HG02763 (cell line): Measurements from ENCODE around the gene AGRP.
"Not testable (repeated sequence)": the region's sequence is repeated elsewhere in the genome, so short reads cannot be mapped to it uniquely, and the experiment has no call there.

Experiments used
- ATAC-seq: cut with Tn5 transposase; IDR thresholded peaks from one replicate; pipeline ENCODE4 v1.9.1; 2021; ENCODE audit warnings: mild to moderate bottlenecking, moderate library complexity; ENCODE audit not compliant: unreplicated experiment

Gene AGRP

GRCh38 chr16:67504031-67505021 is 21.0 kb upstream of the AGRP start:
- no peak for ATAC-seq

- ATAC-seq: no peak
Measured at GRCh38 chr16:67499106-67499505, 15.8 kb upstream of the AGRP start.

- no peak for ATAC-seq
Measured at GRCh38 chr16:67490335-67491096, 7.2 kb upstream of the AGRP start.

- ATAC-seq: peak; percentile 17
Measured at GRCh38 chr16:67489401-67490083, 6.2 kb upstream of the AGRP start.

GRCh38 chr16:67487561-67487960 is 4.2 kb upstream of the AGRP start:
- not testable (repeated sequence) for ATAC-seq

- ATAC-seq: no peak
Measured at GRCh38 chr16:67486805-67487204, 3.5 kb upstream of the AGRP start.

GRCh38 chr16:67483731-67484525 is 581 bp upstream of the AGRP start:
- no peak for ATAC-seq

- no peak for ATAC-seq
Measured at GRCh38 chr16:67482233-67482924, 968 bp downstream of the AGRP start.

- ATAC-seq: peak; percentile 4
Measured at GRCh38 chr16:67481561-67482232, 1.6 kb downstream of the AGRP start.

- ATAC-seq: peak; percentile 93
Measured at GRCh38 chr16:67480833-67481560, 2.4 kb downstream of the AGRP start, which contains the start of gene ATP6V0D1. Gene ATP6V0D1 (minus strand): TSS chr16:67481157. CDS start chr16:67481086, 71 bp downstream.

- no peak for ATAC-seq
Measured at GRCh38 chr16:67477960-67478554, 5.3 kb downstream of the AGRP start.

GRCh38 chr16:67474551-67475455 is 8.5 kb downstream of the AGRP start:
- no peak for ATAC-seq

GRCh38 chr16:67471758-67472384 is 11.5 kb downstream of the AGRP start:
- ATAC-seq: no peak

GRCh38 chr16:67470359-67470758 is 13.0 kb downstream of the AGRP start:
- no peak for ATAC-seq

GRCh38 chr16:67468731-67469130 is 14.6 kb downstream of the AGRP start:
- ATAC-seq: no peak

GRCh38 chr16:67466581-67466980 is 16.8 kb downstream of the AGRP start:
- ATAC-seq: no peak

GRCh38 chr16:67464565-67464964 is 18.8 kb downstream of the AGRP start:
- no peak for ATAC-seq
